Transverse colon (tissue), 4 donors: ENCODE results near the gene SCYGR1. TPM values are rescaled to one million over a fixed set of nuclear protein-coding genes. Genes with fewer than 3 reads are reported as not detected.
"Not testable (repeated sequence)": the region's sequence is repeated elsewhere in the genome, so short reads cannot be mapped to it uniquely, and the experiment has no call there.

Experiments used
- DNase-seq: peaks from one replicate; pipeline ENCODE4 v3.0.0-alpha.2; 2019
- H3K27ac ChIP-seq, 4 donors: fragments of 200-600 bp; sonication (generic); 2 replicates each; pipeline ENCODE4 v1.5.1; 2016 to 2018; ENCODE audit warnings: inconsistent platforms in 4 of 4
- H3K27me3 ChIP-seq: fragments of 200-600 bp; sonication (generic); 2 replicates; pipeline ENCODE4 v1.5.1; 2017; ENCODE audit warnings: inconsistent platforms
- H3K36me3 ChIP-seq, 4 donors: fragments of 200-600 bp; sonication (generic); 2 replicates each; pipeline ENCODE4 v1.5.1; 2017 to 2019; ENCODE audit warnings: inconsistent platforms in 4 of 4
- H3K4me1 ChIP-seq, 4 donors: fragments of 200-600 bp; sonication (generic); 2 replicates each; pipeline ENCODE4 v1.5.1; 2017 to 2020; ENCODE audit warnings: inconsistent platforms in 4 of 4
- H3K4me3 ChIP-seq, 4 donors: fragments of 200-600 bp; sonication (generic); 1 replicate in 1 of 4; 2 replicates in 3 of 4; pipeline versions ENCODE4 v1.5.1 to v1.6.1; 2017 to 2019; ENCODE audit warnings: inconsistent platforms in 4 of 4
- H3K9me3 ChIP-seq, 2 donors: fragments of 200-600 bp; sonication (generic); 2 replicates each; pipeline ENCODE4 v1.5.1; 2017 to 2019; ENCODE audit warnings: inconsistent platforms in 2 of 2
- CTCF ChIP-seq, 5 experiments: fragments of 200-600 bp in 3 of 5; fragments of 450-650 bp in 2 of 5; sonication (generic) in 3 of 5; IDR thresholded peaks; 1 replicate in 2 of 5; 2 replicates in 3 of 5; pipeline ENCODE4 v1.5.1; 2016 to 2017; ENCODE audit warnings: antibody characterized with exemption in 5 of 5, inconsistent platforms in 3 of 5, mild to moderate bottlenecking in 2 of 5, moderate library complexity in 1 of 5
- EP300 ChIP-seq: sonication (generic); formaldehyde crosslinking; IDR thresholded peaks from one replicate; pipeline ENCODE4 v1.6.1; 2017; ENCODE audit warnings: antibody characterized with exemption, low read depth
- POLR2A ChIP-seq: fragments of 450-650 bp; IDR thresholded peaks from one replicate; pipeline ENCODE4 v1.6.1; 2016; ENCODE audit warnings: antibody characterized with exemption, mild to moderate bottlenecking, moderate library complexity
- POLR2AphosphoS5 ChIP-seq, 3 donors: sonication (generic); formaldehyde crosslinking; IDR thresholded peaks; one replicate each; pipeline ENCODE4 v1.6.1; 2016; ENCODE audit warnings: antibody characterized with exemption in 3 of 3
- WGBS, 2 donors: methylation state at CpG; one replicate each; pipeline ENCODE4 v1.1.5; 2018; ENCODE audit warnings: low coverage in 1 of 2; 5-methylcytosine and 5-hydroxymethylcytosine counted together
- in situ Hi-C, 4 donors: fragments of 200-750 bp; cut with MboI; loops; one replicate each; pipeline versions ENCODE4 v1.15.0 to v1.15.1; 2017; ENCODE audit warnings: low sequenced_read_pairs in 3 of 4, low pct_ligation_motif_present in 1 of 4, low pct_unique_long_range_greater_than_20kb in 1 of 4
- intact Hi-C: fragments of 100-400 bp; cut with DNase I; formaldehyde crosslinking; loops from one replicate; pipeline ENCODE4 v1.15.1; 2023; ENCODE audit warnings: low total_unique reads
- total RNA-seq, 4 donors: library from RNA; depleted of rRNA; stranded (reverse); fragments of >200 nt; gene quantifications; one replicate each; pipeline ENCODE4 v1.1.0, GENCODE V29; 2016

The SCYGR1 gene
- not detected for total RNA-seq

- H3K4me1 ChIP-seq, H3K36me3 ChIP-seq, H3K9me3 ChIP-seq, in situ Hi-C loops, DNase-seq, intact Hi-C loops, H3K27me3 ChIP-seq, H3K27ac ChIP-seq, H3K4me3 ChIP-seq: not testable (repeated sequence)
- WGBS, 2 donors, result 73% methylated on average over 6 of the region's 7 CpGs; no CpG with 5 or more reads in 1 of the 2 donors
These were observed at the start of gene SCYGR1 for GRCh38 chr2:227387583-227387982. TSS of gene SCYGR1 (minus strand) at chr2:227387949. CDS start at chr2:227387949, 0 bp downstream.

GRCh38 chr2:227436436-227437174, 48.9 kb upstream of the SCYGR1 start:
- in situ Hi-C loops (no loop called here), intact Hi-C loops (no loop called here)
- Histone ChIP-seq H3K9me3 (peaks cover 7 to 13% of the 10 kb centered on the region in 2 donors), H3K4me3 (no peak overlapping the region), H3K4me1 (no peaks in the 10 kb centered on the region), H3K27ac (no peak overlapping the region), H3K36me3 (no peaks in the 10 kb centered on the region), H3K27me3 (no peaks in the 10 kb centered on the region)
- DNase-seq, result no peak
- 79 to 82% methylated on average over 5 to 7 of the region's 7 CpGs for WGBS, 2 donors
- no peak for TF ChIP-seq EP300
- TF ChIP-seq POLR2AphosphoS5 (IDR thresholded peaks at IDR 0.05), result no peak
- no peak for TF ChIP-seq CTCF (IDR thresholded peaks at IDR 0.05)
- no peak for TF ChIP-seq POLR2A

GRCh38 chr2:227433171-227433570, 45.4 kb upstream of the SCYGR1 start:
- Histone ChIP-seq H3K9me3 (peaks cover 7 to 13% of the 10 kb centered on the region in 2 donors), H3K4me3 (no peak overlapping the region), H3K27ac (no peak overlapping the region), H3K4me1 (no peaks in the 10 kb centered on the region), H3K27me3 (no peaks in the 10 kb centered on the region), H3K36me3 (no peaks in the 10 kb centered on the region)
- DNase-seq, result no peak
- intact Hi-C loops (no loop called here), in situ Hi-C loops (no loop called here)
- WGBS, 2 donors, result 52 to 94% methylated on average over 2 of the region's 2 CpGs
- TF ChIP-seq POLR2A, result no peak
- TF ChIP-seq EP300, result no peak

- Histone ChIP-seq H3K27ac (no peak overlapping the region), H3K27me3 (no peaks in the 10 kb centered on the region), H3K4me3 (no peak overlapping the region), H3K9me3 (peaks cover 7 to 13% of the 10 kb centered on the region in 2 donors), H3K4me1 (no peaks in the 10 kb centered on the region), H3K36me3 (no peaks in the 10 kb centered on the region)
- DNase-seq, result no peak
- intact Hi-C loops, result no loop called here
- TF ChIP-seq POLR2AphosphoS5 (IDR thresholded peaks at IDR 0.05) (no peak), EP300 (no peak), CTCF (IDR thresholded peaks at IDR 0.05) (no peak), POLR2A (no peak)
- WGBS, 2 donors, result 59 to 75% methylated on average over 3 of the region's 3 CpGs
- in situ Hi-C loops, result no loop called here
These were observed 42.9 kb upstream of the SCYGR1 start for GRCh38 chr2:227430639-227431038.

- in situ Hi-C loops (no loop called here), intact Hi-C loops (no loop called here)
- H3K9me3 ChIP-seq, result peaks cover 7 to 11% of the 10 kb centered on the region in 2 donors
- no peaks in the 10 kb centered on the region for H3K36me3 ChIP-seq
- DNase-seq, result no peak
- no peaks in the 10 kb centered on the region for H3K4me1 ChIP-seq
- no peaks in the 10 kb centered on the region for H3K27me3 ChIP-seq
- no peak overlapping the region for H3K4me3 ChIP-seq
- TF ChIP-seq CTCF (IDR thresholded peaks at IDR 0.05) (no peak), POLR2A (no peak)
- H3K27ac ChIP-seq, result no peak overlapping the region
- WGBS, 2 donors, result 85 to 86% methylated on average over 8 of the region's 8 CpGs
These were observed 41.1 kb upstream of the SCYGR1 start for GRCh38 chr2:227428731-227429285.
